Liver (tissue), 3 donors: ENCODE data around the gene OR52I2.

Experiments
- GABPA ChIP-seq, 2 donors: IDR thresholded peaks in 1 of 2; conservative IDR thresholded peaks in 1 of 2; 2 replicates each; pipeline ENCODE4 v1.6.1; 2016; ENCODE audit warnings: antibody characterized with exemption in 2 of 2, mild to moderate bottlenecking in 1 of 2, moderate library complexity in 1 of 2
- TAF1 ChIP-seq: conservative IDR thresholded peaks from 2 replicates; pipeline ENCODE4 v1.6.1; 2016; ENCODE audit warnings: antibody characterized with exemption, mild to moderate bottlenecking
- TF ChIP-seq, protein P1 (sequence below): fragments of 150-350 bp; IDR thresholded peaks from 2 replicates; pipeline ENCODE4 v1.5.1; 2017; ENCODE audit warnings: improper control_type of control experiment, low read depth, low read length; ENCODE audit not compliant: missing input control
- TF ChIP-seq, protein P2 (sequence below): IDR thresholded peaks from 2 replicates; pipeline ENCODE4 v1.6.1; 2016; ENCODE audit warnings: antibody characterized with exemption, mild to moderate bottlenecking
- donor health status: healthy.
- donor health status: healthy.

DNA sequence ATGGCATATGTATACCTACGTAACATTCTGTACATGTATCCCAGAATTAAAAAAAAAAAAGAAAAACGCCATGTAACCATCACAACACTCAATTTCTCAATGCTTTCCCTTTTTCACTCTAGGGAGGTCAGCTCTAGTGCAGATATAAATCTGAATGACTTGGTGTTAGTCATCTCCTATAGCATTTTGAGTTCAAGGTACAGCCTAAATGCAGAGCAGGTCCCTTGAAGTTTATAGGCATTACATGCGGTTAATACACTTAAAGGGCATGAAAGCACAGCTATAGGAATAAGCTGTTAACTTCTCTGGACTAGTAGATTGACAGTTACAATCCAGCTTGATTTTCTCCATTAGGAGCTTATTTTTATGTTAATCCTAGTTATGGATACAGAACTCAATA, 16.2 kb upstream of the OR52I2 start:
- TF ChIP-seq, protein P1, sequence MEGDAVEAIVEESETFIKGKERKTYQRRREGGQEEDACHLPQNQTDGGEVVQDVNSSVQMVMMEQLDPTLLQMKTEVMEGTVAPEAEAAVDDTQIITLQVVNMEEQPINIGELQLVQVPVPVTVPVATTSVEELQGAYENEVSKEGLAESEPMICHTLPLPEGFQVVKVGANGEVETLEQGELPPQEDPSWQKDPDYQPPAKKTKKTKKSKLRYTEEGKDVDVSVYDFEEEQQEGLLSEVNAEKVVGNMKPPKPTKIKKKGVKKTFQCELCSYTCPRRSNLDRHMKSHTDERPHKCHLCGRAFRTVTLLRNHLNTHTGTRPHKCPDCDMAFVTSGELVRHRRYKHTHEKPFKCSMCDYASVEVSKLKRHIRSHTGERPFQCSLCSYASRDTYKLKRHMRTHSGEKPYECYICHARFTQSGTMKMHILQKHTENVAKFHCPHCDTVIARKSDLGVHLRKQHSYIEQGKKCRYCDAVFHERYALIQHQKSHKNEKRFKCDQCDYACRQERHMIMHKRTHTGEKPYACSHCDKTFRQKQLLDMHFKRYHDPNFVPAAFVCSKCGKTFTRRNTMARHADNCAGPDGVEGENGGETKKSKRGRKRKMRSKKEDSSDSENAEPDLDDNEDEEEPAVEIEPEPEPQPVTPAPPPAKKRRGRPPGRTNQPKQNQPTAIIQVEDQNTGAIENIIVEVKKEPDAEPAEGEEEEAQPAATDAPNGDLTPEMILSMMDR: no peak
- TF ChIP-seq TAF1 (no peak), GABPA (IDR thresholded peaks at IDR 0.05 in 1 of 2, conservative IDR thresholded peaks at IDR 0.05 in 1 of 2) (no peak)
- TF ChIP-seq, protein P2, sequence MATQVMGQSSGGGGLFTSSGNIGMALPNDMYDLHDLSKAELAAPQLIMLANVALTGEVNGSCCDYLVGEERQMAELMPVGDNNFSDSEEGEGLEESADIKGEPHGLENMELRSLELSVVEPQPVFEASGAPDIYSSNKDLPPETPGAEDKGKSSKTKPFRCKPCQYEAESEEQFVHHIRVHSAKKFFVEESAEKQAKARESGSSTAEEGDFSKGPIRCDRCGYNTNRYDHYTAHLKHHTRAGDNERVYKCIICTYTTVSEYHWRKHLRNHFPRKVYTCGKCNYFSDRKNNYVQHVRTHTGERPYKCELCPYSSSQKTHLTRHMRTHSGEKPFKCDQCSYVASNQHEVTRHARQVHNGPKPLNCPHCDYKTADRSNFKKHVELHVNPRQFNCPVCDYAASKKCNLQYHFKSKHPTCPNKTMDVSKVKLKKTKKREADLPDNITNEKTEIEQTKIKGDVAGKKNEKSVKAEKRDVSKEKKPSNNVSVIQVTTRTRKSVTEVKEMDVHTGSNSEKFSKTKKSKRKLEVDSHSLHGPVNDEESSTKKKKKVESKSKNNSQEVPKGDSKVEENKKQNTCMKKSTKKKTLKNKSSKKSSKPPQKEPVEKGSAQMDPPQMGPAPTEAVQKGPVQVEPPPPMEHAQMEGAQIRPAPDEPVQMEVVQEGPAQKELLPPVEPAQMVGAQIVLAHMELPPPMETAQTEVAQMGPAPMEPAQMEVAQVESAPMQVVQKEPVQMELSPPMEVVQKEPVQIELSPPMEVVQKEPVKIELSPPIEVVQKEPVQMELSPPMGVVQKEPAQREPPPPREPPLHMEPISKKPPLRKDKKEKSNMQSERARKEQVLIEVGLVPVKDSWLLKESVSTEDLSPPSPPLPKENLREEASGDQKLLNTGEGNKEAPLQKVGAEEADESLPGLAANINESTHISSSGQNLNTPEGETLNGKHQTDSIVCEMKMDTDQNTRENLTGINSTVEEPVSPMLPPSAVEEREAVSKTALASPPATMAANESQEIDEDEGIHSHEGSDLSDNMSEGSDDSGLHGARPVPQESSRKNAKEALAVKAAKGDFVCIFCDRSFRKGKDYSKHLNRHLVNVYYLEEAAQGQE: no peak
